GM12864 (cell line): ENCODE data around the gene SLC22A17.

Source experiments
- DNase-seq: peaks from one replicate; pipeline ENCODE4 v3.0.0-alpha.2; 2011; ENCODE audit warnings: low read depth
- H3K4me3 ChIP-seq: 2 replicates; pipeline ENCODE4 v1.5.1; 2011; ENCODE audit warnings: mild to moderate bottlenecking, low read depth, low read length, control low read depth
- CTCF ChIP-seq: IDR thresholded peaks from 2 replicates; pipeline ENCODE4 v1.5.1; 2011; ENCODE audit warnings: low read depth, mild to moderate bottlenecking, moderate library complexity, low read length, control low read depth, inconsistent platforms; ENCODE audit errors: missing control alignments

The SLC22A17 gene

GRCh38 chr14:23380976-23381375 is 28.3 kb upstream of the SLC22A17 start:
- TF ChIP-seq CTCF = no peak
- DNase-seq = no peak
- H3K4me3 ChIP-seq = no peak overlapping the region

- DNase-seq = no peak
- TF ChIP-seq CTCF = no peak
- no peak overlapping the region for H3K4me3 ChIP-seq
Measured at GRCh38 chr14:23380197-23380914, 27.7 kb upstream of the SLC22A17 start.

- DNase-seq = peak; percentile 4
- no peak overlapping the region for H3K4me3 ChIP-seq
- peak; percentile 96 for TF ChIP-seq CTCF
Measured at GRCh38 chr14:23379366-23380196, 26.9 kb upstream of the SLC22A17 start.

GRCh38 chr14:23378612-23379220 is 26.0 kb upstream of the SLC22A17 start:
- no peak for TF ChIP-seq CTCF
- DNase-seq = no peak
- no peak overlapping the region for H3K4me3 ChIP-seq

- DNase-seq = no peak
- H3K4me3 ChIP-seq = no peak overlapping the region
- TF ChIP-seq CTCF = no peak
Measured at GRCh38 chr14:23377573-23378563, 25.2 kb upstream of the SLC22A17 start.

GRCh38 chr14:23377198-23377550 is 24.5 kb upstream of the SLC22A17 start:
- TF ChIP-seq CTCF = no peak
- no peak overlapping the region for H3K4me3 ChIP-seq
- DNase-seq = no peak
